D721Med (cell line): Measurements from ENCODE around the gene WWC2.

Experiments
- DNase-seq: peaks from one replicate; pipeline ENCODE4 v3.0.0; 2011; ENCODE audit warnings: low spot score; ENCODE audit not compliant: insufficient read length
- FAIRE-seq: peaks from 2 replicates; lab custom pipeline; 2011; peaks lifted over from hg19 to GRCh38; lab: Jason Lieb, UNC
- TF ChIP-seq, protein P1 (sequence below): IDR thresholded peaks from 2 replicates; pipeline ENCODE4 v1.5.1; 2012; ENCODE audit warnings: mild to moderate bottlenecking, control low read depth; ENCODE audit not compliant: insufficient read depth; ENCODE audit errors: missing control alignments

WWC2 gene

DNA sequence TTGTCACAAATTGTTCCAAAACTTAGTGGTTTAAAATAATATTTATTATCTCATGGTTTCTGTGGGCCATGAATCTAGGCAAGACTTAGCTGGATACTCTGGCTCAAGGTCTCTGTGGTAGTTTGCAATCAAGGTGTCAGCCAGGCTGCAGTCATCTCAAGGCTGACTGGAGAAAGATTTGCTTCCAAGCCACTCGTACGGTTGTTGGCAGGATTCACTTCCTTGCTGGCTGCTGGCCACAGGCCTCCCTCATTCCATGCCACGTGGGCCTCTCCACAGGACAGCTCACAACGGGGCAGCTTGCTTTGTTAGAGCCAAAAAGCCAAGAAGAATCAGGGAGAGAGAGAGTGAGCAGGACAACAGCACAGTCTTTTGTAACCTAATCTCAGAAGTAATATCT, 101.4 kb downstream of the WWC2 start:
- FAIRE-seq = no peak
- TF ChIP-seq, protein P1, sequence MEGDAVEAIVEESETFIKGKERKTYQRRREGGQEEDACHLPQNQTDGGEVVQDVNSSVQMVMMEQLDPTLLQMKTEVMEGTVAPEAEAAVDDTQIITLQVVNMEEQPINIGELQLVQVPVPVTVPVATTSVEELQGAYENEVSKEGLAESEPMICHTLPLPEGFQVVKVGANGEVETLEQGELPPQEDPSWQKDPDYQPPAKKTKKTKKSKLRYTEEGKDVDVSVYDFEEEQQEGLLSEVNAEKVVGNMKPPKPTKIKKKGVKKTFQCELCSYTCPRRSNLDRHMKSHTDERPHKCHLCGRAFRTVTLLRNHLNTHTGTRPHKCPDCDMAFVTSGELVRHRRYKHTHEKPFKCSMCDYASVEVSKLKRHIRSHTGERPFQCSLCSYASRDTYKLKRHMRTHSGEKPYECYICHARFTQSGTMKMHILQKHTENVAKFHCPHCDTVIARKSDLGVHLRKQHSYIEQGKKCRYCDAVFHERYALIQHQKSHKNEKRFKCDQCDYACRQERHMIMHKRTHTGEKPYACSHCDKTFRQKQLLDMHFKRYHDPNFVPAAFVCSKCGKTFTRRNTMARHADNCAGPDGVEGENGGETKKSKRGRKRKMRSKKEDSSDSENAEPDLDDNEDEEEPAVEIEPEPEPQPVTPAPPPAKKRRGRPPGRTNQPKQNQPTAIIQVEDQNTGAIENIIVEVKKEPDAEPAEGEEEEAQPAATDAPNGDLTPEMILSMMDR = no peak
- DNase-seq = no peak

DNA sequence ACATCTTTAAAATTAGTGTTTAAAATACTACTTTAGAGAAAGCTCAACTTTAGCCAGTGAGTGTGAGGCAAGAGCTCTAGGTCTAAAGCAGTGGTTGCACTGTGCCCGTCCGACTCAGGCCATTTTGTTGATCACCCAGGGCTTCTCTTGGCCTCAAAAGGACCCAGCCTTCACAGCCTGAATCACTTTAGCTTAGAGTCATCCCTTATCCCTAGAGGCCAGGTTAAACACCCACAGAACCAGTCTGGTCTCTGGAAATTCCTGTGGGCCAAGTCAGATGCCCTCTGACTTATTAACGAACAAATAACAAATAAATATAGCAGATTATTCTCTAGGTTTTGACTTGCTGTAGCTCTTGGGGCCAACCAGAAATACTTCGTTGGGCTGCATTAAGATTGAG, 102.3 kb downstream of the WWC2 start:
- TF ChIP-seq, protein P1 = no peak
- FAIRE-seq (no peak), DNase-seq (no peak)

DNA sequence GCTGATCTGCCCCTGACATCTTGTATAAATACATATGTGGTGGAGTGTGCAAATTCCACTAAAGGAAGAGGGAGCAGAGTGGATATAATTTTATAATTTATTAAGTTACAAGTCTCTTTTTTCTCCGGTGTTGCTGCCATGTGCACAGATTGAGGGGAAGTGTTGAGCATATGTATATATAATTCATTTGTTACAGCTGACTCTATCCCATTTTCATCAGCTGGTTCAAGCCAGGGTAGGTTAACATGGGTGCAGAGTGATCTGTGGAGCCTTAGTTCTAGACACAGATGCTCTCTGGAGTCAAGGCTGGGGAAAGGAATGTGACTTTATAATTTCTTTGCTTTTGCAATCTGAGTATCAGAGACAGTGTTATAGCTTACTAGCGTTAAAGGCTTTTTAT, 103.5 kb downstream of the WWC2 start:
- TF ChIP-seq, protein P1 = no peak
- FAIRE-seq = no peak
- no peak for DNase-seq

DNA sequence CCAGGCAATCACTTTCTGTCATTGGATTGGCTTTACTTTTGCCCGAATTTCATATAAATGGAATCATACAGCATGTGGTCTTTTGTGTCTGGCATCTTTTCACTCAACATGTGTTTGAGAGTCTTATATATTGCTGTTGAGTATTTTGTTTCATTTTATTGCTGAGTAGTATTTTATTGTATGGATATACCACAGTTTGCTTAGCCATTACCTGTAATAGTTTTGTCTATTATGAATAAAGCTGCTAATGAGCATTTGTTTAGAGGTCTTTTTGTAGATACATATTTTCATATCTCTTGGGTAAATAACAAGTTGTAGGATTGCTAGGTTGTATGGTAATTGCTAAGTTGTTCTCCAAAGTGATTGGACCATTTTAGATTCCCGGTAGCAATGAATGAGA, 105.7 kb downstream of the WWC2 start:
- TF ChIP-seq, protein P1 = no peak
- DNase-seq (no peak), FAIRE-seq (no peak)

DNA sequence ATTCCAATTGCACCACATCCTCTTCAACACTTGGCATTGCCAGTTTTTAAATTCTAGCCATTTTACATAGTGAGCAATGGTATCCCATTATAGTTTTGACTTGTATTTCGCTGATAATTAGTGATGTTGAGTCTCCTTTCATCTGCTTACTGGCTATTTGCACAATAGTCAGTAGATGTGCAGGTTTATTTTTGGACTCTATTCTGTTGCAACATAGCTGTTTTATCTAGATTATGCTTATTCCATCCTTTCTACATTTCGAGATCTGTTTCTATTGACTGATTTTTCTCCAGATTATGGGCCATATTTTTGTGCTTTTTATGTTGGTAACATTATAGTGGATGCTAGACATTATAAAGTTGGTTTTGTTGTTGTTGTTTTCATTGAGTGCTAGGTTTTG, 106.1 kb downstream of the WWC2 start:
- TF ChIP-seq, protein P1 = no peak
- DNase-seq (no peak), FAIRE-seq (no peak)

DNA sequence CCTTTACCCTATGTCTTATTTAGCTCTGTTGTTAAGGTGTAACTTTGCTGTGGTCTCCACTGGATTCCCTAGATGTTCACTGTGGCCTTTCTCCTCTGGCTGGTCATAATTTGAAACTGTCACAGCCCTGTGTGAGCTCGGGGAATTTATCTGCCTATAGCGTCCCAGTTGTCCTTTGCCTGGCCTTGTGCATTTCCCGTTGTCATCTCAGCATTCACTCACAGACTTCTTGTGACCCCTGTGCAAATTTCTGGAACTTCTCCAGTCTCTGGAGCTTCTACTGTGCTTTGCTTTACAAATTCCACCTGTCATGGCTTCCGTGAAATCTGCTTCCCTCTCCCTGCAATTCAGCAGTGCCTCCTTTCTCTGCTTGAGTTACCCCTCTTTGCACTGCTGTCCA, 106.7 kb downstream of the WWC2 start:
- FAIRE-seq (no peak), DNase-seq (no peak)
- TF ChIP-seq, protein P1 = no peak

DNA sequence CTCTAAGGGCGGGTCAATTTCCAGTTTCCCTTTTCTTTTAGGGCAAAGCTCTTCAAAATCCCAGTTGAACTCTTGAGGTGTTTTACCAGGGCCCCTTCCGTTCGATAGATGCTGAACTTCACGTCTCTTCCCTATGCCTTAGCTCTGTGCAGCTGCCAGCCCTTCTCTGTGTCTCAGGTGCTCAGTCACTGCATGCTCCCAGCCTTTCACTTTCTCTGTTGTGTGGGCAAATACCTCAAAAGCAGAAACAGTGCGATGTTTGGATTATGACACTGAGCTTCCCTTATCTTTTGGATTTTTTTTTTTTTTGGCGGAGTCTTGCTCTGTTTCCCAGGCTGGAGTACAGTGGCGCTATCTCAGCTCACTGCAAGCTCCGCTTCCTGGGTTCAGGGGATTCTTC, 112.5 kb downstream of the WWC2 start:
- FAIRE-seq (no peak), DNase-seq (no peak)
- TF ChIP-seq, protein P1 = no peak
